ENCODE data around the gene CLIC1.

CLIC1 gene

GRCh38 chr6:31705931-31706330 lies 30.4 kb downstream of the CLIC1 start:
- DNase-seq (ENCODE audit: extremely low read depth in 1 of 2, low read depth in 1 of 2), result no peak

GRCh38 chr6:31702819-31703716 lies 33.3 kb downstream of the CLIC1 start, which contains the start of gene ABHD16A:
TSS of gene ABHD16A (minus strand) at chr6:31703324. CDS start at chr6:31703281, 43 bp downstream.
- peak; percentile 94 to 96 for DNase-seq (ENCODE audit: extremely low read depth in 1 of 2, low read depth in 1 of 2)

GRCh38 chr6:31702405-31702818 lies 33.9 kb downstream of the CLIC1 start:
- DNase-seq (ENCODE audit: extremely low read depth in 1 of 2, low read depth in 1 of 2), result no peak

GRCh38 chr6:31701666-31702404 lies 34.5 kb downstream of the CLIC1 start:
- DNase-seq (ENCODE audit: extremely low read depth in 1 of 2, low read depth in 1 of 2), result no peak

GRCh38 chr6:31700740-31701401 lies 35.5 kb downstream of the CLIC1 start:
- DNase-seq (ENCODE audit: extremely low read depth in 1 of 2, low read depth in 1 of 2), result no peak

GRCh38 chr6:31697555-31697954 lies 38.8 kb downstream of the CLIC1 start:
- no peak for DNase-seq (ENCODE audit: extremely low read depth in 1 of 2, low read depth in 1 of 2)

GRCh38 chr6:31693535-31693934 lies 42.8 kb downstream of the CLIC1 start:
- DNase-seq (ENCODE audit: extremely low read depth in 1 of 2, low read depth in 1 of 2), result no peak

- DNase-seq (ENCODE audit: extremely low read depth in 1 of 2, low read depth in 1 of 2), result no peak
Measured at GRCh38 chr6:31692886-31693285, 43.4 kb downstream of the CLIC1 start.

GRCh38 chr6:31692353-31692752 lies 44.0 kb downstream of the CLIC1 start:
- DNase-seq (ENCODE audit: extremely low read depth in 1 of 2, low read depth in 1 of 2), result no peak

GRCh38 chr6:31691564-31692108 lies 44.7 kb downstream of the CLIC1 start:
- no peak for DNase-seq (ENCODE audit: extremely low read depth in 1 of 2, low read depth in 1 of 2)

- no peak for DNase-seq (ENCODE audit: extremely low read depth in 1 of 2, low read depth in 1 of 2)
Measured at GRCh38 chr6:31691078-31691463, 45.3 kb downstream of the CLIC1 start.

- DNase-seq (ENCODE audit: extremely low read depth in 1 of 2, low read depth in 1 of 2), result no peak
Measured at GRCh38 chr6:31690231-31691077, 45.9 kb downstream of the CLIC1 start.

GRCh38 chr6:31689249-31690110 lies 46.9 kb downstream of the CLIC1 start:
- DNase-seq (ENCODE audit: extremely low read depth in 1 of 2, low read depth in 1 of 2), result no peak

GRCh38 chr6:31687860-31688693 lies 48.3 kb downstream of the CLIC1 start:
- DNase-seq (ENCODE audit: extremely low read depth in 1 of 2, low read depth in 1 of 2), result no peak

GRCh38 chr6:31687321-31687720 lies 49.0 kb downstream of the CLIC1 start:
- DNase-seq (ENCODE audit: extremely low read depth in 1 of 2, low read depth in 1 of 2), result no peak

- no peak for DNase-seq (ENCODE audit: extremely low read depth in 1 of 2, low read depth in 1 of 2)
Measured at GRCh38 chr6:31686483-31686882, 49.8 kb downstream of the CLIC1 start.

- no peak for DNase-seq (ENCODE audit: extremely low read depth in 1 of 2, low read depth in 1 of 2)
Measured at GRCh38 chr6:31683591-31683990, 52.7 kb downstream of the CLIC1 start.

- DNase-seq (ENCODE audit: extremely low read depth in 1 of 2, low read depth in 1 of 2), result no peak
Measured at GRCh38 chr6:31681135-31681671, 55.1 kb downstream of the CLIC1 start.
